Endothelial cell of umbilical vein (primary cell): ENCODE data around the gene PTGER3. TPM values are rescaled to one million over a fixed set of nuclear protein-coding genes. Genes with fewer than 3 reads are reported as not detected.

ENCODE experiments used
- BruUV-seq: library from RNA; stranded (reverse); fragments of 400-500 nt; replicated peaks from 2 replicates; lab custom pipeline; 2021; lab: Mats Ljungman, UMichigan
- CTCF ChIA-PET: fragments of 300-600, 350-600 bp; sonication (Branson Sonifier 250); formaldehyde crosslinking; loops from one replicate; lab custom pipeline; 2021; ENCODE audit warnings: antibody characterized with exemption, inconsistent platforms; lab: Charles Lee
- POLR2A ChIA-PET: fragments of 300-600, 350-600 bp; sonication (Branson Sonifier 250); formaldehyde crosslinking; loops from one replicate; lab custom pipeline; 2021; ENCODE audit warnings: antibody characterized with exemption, inconsistent platforms; lab: Charles Lee
- DNase-seq: peaks from one replicate; pipeline ENCODE4 v3.0.0-alpha.2; 2011; ENCODE audit warnings: low read depth, low spot score
- FAIRE-seq: peaks from 2 replicates; lab custom pipeline; 2011; peaks lifted over from hg19 to GRCh38; lab: Jason Lieb, UNC
- H2AFZ ChIP-seq: 2 replicates; pipeline ENCODE4 v1.6.0; 2012; ENCODE audit warnings: low read depth, low read length, control low read depth, inconsistent platforms
- H3K27ac ChIP-seq: 2 replicates; pipeline ENCODE4 v1.5.1; 2011; ENCODE audit warnings: low read depth, mild to moderate bottlenecking, control low read depth, low read length, moderate library complexity; ENCODE audit not compliant: insufficient read depth
- H3K27me3 ChIP-seq, 2 experiments: 2 replicates each; pipeline versions ENCODE4 v1.6.0 to v1.6.1; 2011; ENCODE audit warnings: low read length in 2 of 2, mixed read lengths in 1 of 2; ENCODE audit not compliant: control insufficient read depth in 2 of 2, insufficient read depth in 2 of 2
- H3K36me3 ChIP-seq, 2 experiments: 2 replicates in 1 of 2; 3 replicates in 1 of 2; pipeline ENCODE4 v1.5.1; 2011; ENCODE audit warnings: low read length in 2 of 2, mild to moderate bottlenecking in 1 of 2, moderate library complexity in 1 of 2; ENCODE audit not compliant: control insufficient read depth in 2 of 2, insufficient read depth in 2 of 2; ENCODE audit errors: extremely low read depth in 1 of 2
- H3K4me1 ChIP-seq: 3 replicates; pipeline ENCODE4 v1.5.1; 2011; ENCODE audit warnings: mild to moderate bottlenecking, low read length; ENCODE audit not compliant: control insufficient read depth, insufficient read depth; ENCODE audit errors: extremely low read depth
- H3K4me2 ChIP-seq: 2 replicates; pipeline ENCODE4 v1.6.1; 2011; ENCODE audit warnings: low read length, control low read depth, mixed read lengths; ENCODE audit not compliant: insufficient read depth
- H3K4me3 ChIP-seq, 3 experiments: fragments of 200-600 bp in 1 of 3; sonication (generic), shearing (Covaris generic) in 1 of 3; replicated peaks in 1 of 3; 2 replicates each; pipeline ENCODE4 v1.5.1; 2011 to 2016; ENCODE audit warnings: control low read depth in 3 of 3, low read length in 3 of 3, mild to moderate bottlenecking in 2 of 3, inconsistent platforms in 1 of 3, low read depth in 1 of 3, moderate library complexity in 1 of 3; ENCODE audit not compliant: insufficient read depth in 1 of 3
- H3K79me2 ChIP-seq: 2 replicates; pipeline ENCODE4 v1.6.0; 2012; ENCODE audit warnings: low read length, inconsistent platforms; ENCODE audit not compliant: control insufficient read depth, insufficient read depth
- H3K9ac ChIP-seq: replicated peaks from 2 replicates; pipeline ENCODE3; 2011; ENCODE audit warnings: low read length, control low read depth; ENCODE audit not compliant: insufficient read depth; ENCODE audit errors: extremely low read depth
- H3K9me1 ChIP-seq: replicated peaks from 3 replicates; pipeline ENCODE4 v1.6.0; 2011; ENCODE audit warnings: mild to moderate bottlenecking, low read length; ENCODE audit not compliant: control insufficient read depth, insufficient read depth; ENCODE audit errors: extremely low read depth
- H3K9me3 ChIP-seq: replicated peaks from 2 replicates; pipeline ENCODE4 v1.5.1; 2012; ENCODE audit warnings: low read length, inconsistent platforms; ENCODE audit not compliant: control insufficient read depth, insufficient read depth
- H4K20me1 ChIP-seq: replicated peaks from 2 replicates; pipeline ENCODE3; 2011; ENCODE audit warnings: mild to moderate bottlenecking, low read length; ENCODE audit not compliant: control insufficient read depth, insufficient read depth; ENCODE audit errors: extremely low read depth
- CTCF ChIP-seq, 2 donors: IDR thresholded peaks; 1 replicate in 1 of 2; 2 replicates in 1 of 2; pipeline ENCODE4 v1.5.1; 2011; ENCODE audit warnings: low read length in 2 of 2, mild to moderate bottlenecking in 2 of 2, moderate library complexity in 2 of 2, control low read depth in 1 of 2, inconsistent platforms in 1 of 2, low read depth in 1 of 2; ENCODE audit not compliant: insufficient read depth in 1 of 2; ENCODE audit errors: extremely low read depth in 1 of 2
- EZH2 ChIP-seq: IDR thresholded peaks from 2 replicates; pipeline ENCODE4 v1.6.1; 2012; ENCODE audit warnings: borderline replicate concordance, low read depth, mild to moderate bottlenecking, moderate library complexity, low read length, inconsistent platforms; ENCODE audit not compliant: severe bottlenecking
- FOS ChIP-seq: IDR thresholded peaks from 2 replicates; pipeline ENCODE4 v1.6.1; 2011; ENCODE audit warnings: mild to moderate bottlenecking, low read length, moderate library complexity, borderline replicate concordance; ENCODE audit not compliant: insufficient read depth
- GATA2 ChIP-seq: IDR thresholded peaks from 2 replicates; pipeline ENCODE4 v1.7.0; 2011; ENCODE audit warnings: low read depth, mild to moderate bottlenecking, moderate library complexity, mixed read lengths, low read length; ENCODE audit not compliant: insufficient read length, insufficient read depth
- JUN ChIP-seq: IDR thresholded peaks from 2 replicates; pipeline ENCODE4 v1.6.1; 2011; ENCODE audit warnings: borderline replicate concordance, low read depth; ENCODE audit not compliant: insufficient read length, insufficient read depth
- MAX ChIP-seq: IDR thresholded peaks from 2 replicates; pipeline ENCODE4 v1.6.1; 2011; ENCODE audit not compliant: insufficient read depth, insufficient read length
- MYC ChIP-seq: IDR thresholded peaks from one replicate; pipeline ENCODE4 v1.6.1; 2011; ENCODE audit warnings: mild to moderate bottlenecking, low read depth, low read length
- POLR2A ChIP-seq: IDR thresholded peaks from 2 replicates; pipeline ENCODE4 v1.6.1; 2012; ENCODE audit warnings: low read depth, mild to moderate bottlenecking, control low read depth, low read length
- POLR2AphosphoS5 ChIP-seq: IDR thresholded peaks from 2 replicates; pipeline ENCODE4 v1.6.1; 2012; ENCODE audit warnings: low read depth, mild to moderate bottlenecking, control low read depth, low read length, moderate library complexity; ENCODE audit not compliant: insufficient read depth
- dilution Hi-C: fragments of 300-500 bp; cut with MboI; formaldehyde crosslinking; loops from one replicate; pipeline ENCODE4 v1.15.0; 2019; ENCODE audit warnings: low sequenced_read_pairs; ENCODE audit not compliant: extremely low pct_ligation_motif_present
- intact Hi-C: fragments of 100-400 bp; cut with micrococcal nuclease; formaldehyde crosslinking; loops from one replicate; pipeline ENCODE4 v1.10.0; 2022
- polyA plus RNA-seq, 4 experiments: library from polyadenylated mRNA; depleted of rRNA in 3 of 4; stranded (reverse) in 3 of 4; unstranded in 1 of 4; fragments of >200 nt; gene quantifications; 2 replicates each; pipeline versions ENCODE4 v1.2.1 to v1.2.3, GENCODE V29; 2011 to 2012; ENCODE audit warnings: missing spikeins in 1 of 4
- total RNA-seq: library from RNA; stranded (reverse); gene quantifications from 2 replicates; pipeline ENCODE4 v1.2.3, GENCODE V29; 2021

Gene PTGER3
- total and polyA plus RNA-seq, 2 donors (not counting 3 experiments of a cell fraction or from before 2014, with no cell fraction given), result 0.01 TPM; not detected in 1

GRCh38 chr1:70961374-70961975 is 86.1 kb downstream of the PTGER3 start:
- dilution Hi-C loops, result no loop called here
- no peaks in the 10 kb centered on the region for H3K4me1 ChIP-seq
- no peak overlapping the region for H3K4me2 ChIP-seq
- H3K27ac ChIP-seq, result no peak overlapping the region
- H3K4me3 ChIP-seq, result no peak overlapping the region
- no peaks in the 10 kb centered on the region for H3K79me2 ChIP-seq
- H3K9me1 ChIP-seq, result no peaks in the 10 kb centered on the region
- H3K9ac ChIP-seq, result no peak overlapping the region
- ChIA-PET CTCF (no interaction called here), POLR2A (no interaction called here)
- no peak overlapping the region for H2AFZ ChIP-seq
- BruUV-seq, result no TSS peak
- H3K27me3 ChIP-seq, result no peaks in the 10 kb centered on the region
- no peaks in the 10 kb centered on the region for H3K9me3 ChIP-seq
- intact Hi-C loops, result no loop called here
- FAIRE-seq (no peak), DNase-seq (no peak)
- no peaks in the 10 kb centered on the region for H3K36me3 ChIP-seq
- no peak for TF ChIP-seq FOS
- no peak for TF ChIP-seq EZH2
- TF ChIP-seq MAX, result no peak
- TF ChIP-seq GATA2, result no peak
- TF ChIP-seq POLR2AphosphoS5, result no peak
- no peak for TF ChIP-seq JUN
- no peak for TF ChIP-seq CTCF (IDR thresholded peaks at IDR 0.05; ENCODE audit: extremely low read depth in 1 of 2, insufficient read depth in 1 of 2, low read depth in 1 of 2, low read length in 2 of 2)
- TF ChIP-seq MYC, result no peak
- no peak for TF ChIP-seq POLR2A
- H4K20me1 ChIP-seq, result no peaks in the 10 kb centered on the region
